C4-2B (cell line): ENCODE results near the gene TXNIP.

ENCODE experiments used
- H3K27ac ChIP-seq: fragments of 450-650 bp; 2 replicates; pipeline ENCODE4 v1.5.1; 2017
- ZFX ChIP-seq: fragments of 450-650 bp; IDR thresholded peaks from 2 replicates; pipeline ENCODE4 v1.6.1; 2017
- TF ChIP-seq, protein P1 (sequence below): fragments of 450-650 bp; conservative IDR thresholded peaks from 2 replicates; pipeline ENCODE4 v1.5.1; 2017; ENCODE audit warnings: mild to moderate bottlenecking

Gene TXNIP

DNA sequence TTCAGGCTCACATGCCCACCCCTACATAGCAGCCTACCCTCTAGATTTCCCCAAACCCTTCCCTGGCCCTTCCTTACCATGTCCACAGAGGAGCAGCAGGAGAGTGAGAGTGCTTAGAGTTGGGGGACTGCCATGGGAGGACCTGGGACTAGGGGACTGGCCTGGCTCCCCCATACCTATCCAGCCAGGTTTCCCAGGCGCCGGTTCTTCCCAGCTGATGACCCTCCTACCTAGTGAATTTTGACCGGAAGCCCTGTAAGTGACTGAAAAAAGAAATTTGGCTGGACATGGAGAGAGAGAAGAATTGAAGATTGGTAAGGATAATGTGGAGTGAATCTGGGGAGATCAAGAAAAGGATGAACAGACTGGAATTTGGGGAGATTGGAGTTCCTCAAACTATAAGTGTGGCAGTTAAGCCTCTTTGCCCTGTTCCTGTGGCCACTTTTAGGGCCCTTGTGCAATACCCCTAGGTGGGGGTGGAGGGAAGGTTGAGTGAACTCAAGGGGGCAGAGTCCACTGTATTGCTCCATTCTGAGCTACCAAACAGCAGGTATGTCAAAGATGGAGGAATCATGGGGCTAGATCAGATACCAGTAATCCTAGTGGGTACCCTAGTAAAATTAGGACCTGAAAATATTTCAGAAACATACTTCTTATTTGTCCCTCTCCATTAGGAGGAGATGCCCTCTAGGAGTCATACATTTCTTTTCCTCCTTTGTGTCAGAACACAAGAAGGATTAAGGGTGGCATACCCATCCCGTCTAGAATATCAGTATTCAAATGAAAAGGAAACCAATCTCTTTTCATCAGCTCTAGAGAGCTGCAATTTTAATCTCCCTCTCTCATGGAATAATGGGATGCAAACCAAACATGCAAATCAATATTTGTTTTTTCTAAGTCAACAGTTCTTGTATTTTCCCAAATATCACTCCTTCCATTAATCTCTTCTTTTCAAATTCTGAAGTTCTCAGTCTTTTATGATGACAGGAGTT is 24.0 kb upstream of the TXNIP start:
- no peak overlapping the region for H3K27ac ChIP-seq
- no peak for TF ChIP-seq ZFX
- TF ChIP-seq, protein P1, sequence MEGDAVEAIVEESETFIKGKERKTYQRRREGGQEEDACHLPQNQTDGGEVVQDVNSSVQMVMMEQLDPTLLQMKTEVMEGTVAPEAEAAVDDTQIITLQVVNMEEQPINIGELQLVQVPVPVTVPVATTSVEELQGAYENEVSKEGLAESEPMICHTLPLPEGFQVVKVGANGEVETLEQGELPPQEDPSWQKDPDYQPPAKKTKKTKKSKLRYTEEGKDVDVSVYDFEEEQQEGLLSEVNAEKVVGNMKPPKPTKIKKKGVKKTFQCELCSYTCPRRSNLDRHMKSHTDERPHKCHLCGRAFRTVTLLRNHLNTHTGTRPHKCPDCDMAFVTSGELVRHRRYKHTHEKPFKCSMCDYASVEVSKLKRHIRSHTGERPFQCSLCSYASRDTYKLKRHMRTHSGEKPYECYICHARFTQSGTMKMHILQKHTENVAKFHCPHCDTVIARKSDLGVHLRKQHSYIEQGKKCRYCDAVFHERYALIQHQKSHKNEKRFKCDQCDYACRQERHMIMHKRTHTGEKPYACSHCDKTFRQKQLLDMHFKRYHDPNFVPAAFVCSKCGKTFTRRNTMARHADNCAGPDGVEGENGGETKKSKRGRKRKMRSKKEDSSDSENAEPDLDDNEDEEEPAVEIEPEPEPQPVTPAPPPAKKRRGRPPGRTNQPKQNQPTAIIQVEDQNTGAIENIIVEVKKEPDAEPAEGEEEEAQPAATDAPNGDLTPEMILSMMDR = no peak

DNA sequence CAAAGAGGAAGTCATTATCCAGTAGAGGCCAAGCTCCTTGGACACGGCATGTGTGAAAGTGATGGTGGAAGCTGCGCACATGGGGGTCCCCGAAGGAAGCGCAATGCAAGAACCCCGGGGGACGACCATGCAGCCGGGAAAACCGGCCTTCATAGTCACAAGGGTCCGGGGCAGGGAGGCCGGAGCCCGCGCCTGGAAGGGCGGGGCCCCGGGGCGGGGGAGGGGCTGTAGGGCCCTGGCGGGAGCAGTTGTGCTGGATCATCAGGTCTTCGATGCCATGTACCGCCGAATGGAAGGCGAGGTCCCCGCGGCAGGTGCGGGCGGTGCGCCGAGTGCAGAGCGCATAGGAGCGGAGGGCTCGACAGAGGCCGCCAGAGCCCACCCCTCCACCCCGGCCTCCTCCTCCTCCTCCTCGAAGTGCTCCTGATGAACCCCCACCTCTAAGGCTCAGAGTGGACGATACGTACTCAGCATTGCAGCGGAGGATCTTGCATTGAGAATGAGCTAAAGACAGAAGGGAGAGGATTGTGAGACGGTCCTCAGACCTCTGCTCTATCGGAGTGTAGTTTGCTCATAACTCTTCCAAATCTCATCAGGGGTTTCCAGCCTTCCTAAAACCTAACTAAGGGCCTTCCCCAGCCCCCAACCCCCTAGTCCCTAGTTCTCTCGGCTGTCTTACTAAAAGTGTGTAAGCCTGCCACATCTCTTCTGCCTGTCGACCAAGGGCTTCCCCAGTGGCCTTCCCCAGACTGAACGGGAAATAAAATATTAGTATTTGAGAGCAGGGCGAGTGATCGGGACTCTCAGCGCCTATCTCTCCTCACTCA is 23.1 kb upstream of the TXNIP start:
- H3K27ac ChIP-seq = no peak overlapping the region
- no peak for TF ChIP-seq ZFX
- TF ChIP-seq, protein P1 = no peak

DNA sequence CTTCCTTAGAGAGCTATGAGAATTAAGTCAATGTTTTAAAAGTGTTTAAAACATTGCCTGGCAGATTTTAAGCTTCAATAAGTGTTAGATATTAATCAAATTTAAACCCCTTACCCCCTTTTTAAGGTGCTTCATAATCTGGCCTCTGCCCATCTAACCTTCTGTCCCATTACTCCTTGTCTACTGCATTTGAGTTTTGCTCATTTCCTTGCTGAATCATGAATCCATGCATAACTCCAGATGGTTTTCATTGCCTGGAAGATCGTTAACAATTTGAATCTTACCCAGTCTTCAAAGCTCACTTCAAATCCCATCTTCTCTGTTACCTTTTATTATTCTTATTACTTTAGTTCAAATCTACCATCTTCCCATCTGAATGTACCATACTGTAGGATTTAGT is 20.5 kb upstream of the TXNIP start:
- TF ChIP-seq ZFX = no peak
- TF ChIP-seq, protein P1 = no peak
- no peak overlapping the region for H3K27ac ChIP-seq

DNA sequence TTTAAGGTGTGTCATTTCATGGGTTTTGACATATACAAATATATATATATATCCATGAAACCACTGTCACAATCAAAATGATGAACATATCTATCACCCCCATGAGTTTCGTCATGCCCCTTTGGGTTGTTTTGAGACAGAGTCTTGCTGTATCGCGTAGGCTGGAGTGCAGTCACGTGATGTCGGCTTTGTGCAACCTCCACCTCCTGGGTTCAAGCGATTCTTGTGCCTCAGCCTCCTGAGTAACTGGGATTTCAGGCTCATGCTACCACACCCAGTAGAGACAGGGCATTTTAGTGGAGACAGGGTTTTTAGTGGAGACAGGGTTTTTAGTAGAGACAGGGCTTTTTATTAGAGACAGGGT is 17.2 kb upstream of the TXNIP start:
- TF ChIP-seq, protein P1 = no peak
- no peak for TF ChIP-seq ZFX
- H3K27ac ChIP-seq = no peak overlapping the region

DNA sequence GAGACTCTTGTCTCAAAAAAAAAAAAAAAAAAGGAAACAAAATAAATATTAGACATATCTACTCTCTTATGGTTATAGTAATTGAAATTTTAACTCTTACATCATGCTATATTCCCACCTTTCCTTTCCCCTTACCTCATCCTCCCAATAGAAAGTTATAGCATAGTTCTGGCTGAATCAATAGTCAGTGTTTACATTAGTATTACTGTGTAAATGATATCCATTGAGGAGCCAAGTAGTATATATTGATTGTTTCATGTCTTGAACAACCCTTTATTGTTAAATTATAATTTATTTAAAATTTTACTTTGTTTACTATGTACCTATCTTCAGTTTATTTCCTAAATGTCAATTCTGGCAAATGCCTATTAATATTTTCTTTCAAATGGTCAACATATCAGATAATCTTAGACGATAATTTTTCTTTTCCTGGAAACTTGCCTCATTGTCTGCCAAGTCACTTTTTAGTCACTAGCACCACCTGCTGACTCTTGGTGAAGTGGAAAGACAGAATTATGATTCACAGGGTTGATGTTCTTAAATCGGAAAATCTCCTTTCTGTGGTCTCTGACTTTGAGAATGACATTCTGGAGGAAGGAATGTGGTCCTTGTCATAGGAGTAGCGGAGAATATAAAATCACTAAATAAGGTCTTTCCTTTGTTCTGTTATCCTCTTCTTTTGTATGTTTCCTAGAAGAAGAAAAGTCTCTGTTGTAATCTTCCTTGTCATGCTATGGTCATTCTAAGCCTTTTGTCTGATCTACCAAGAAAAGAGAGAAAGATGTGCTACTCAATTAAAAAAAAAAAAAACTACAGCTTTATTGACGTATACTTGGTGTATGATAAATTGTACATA is 16.6 kb upstream of the TXNIP start:
- H3K27ac ChIP-seq = peak overlapping the region; percentile 29
- no peak for TF ChIP-seq ZFX
- TF ChIP-seq, protein P1 = peak; percentile 92

DNA sequence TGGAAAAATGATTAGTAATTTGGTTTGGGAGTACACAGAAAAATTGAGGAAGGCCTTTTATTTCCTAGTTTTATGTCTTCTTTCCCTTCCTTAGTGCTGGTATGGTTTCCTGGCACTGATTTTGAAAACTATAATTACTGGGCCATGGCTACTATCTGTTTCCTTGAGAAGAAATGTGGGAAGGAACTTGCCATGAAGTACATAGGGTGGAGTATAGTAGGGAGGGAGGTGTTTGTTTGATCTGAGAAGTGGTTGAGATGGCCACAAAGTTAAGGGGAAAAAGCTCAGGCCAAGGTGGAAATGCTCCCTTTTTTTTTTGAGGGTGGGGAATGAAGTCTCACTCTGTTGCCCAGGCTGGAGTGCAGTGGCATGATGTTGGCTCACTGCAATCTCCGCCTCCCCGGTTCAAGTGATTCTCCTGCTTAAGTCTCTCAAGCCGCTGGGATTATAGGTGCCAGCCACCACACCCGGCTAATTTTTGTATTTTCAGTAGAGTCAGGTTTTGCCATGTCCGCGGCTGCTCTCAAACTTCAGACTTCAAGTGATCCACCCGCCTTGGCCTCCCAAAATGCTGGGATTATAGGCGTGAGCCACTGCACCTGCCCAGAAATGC is 13.9 kb upstream of the TXNIP start:
- no peak for TF ChIP-seq ZFX
- TF ChIP-seq, protein P1 = no peak
- H3K27ac ChIP-seq = no peak overlapping the region
